Measurements from ENCODE around the gene SHLD2. TPM values are rescaled to one million over a fixed set of nuclear protein-coding genes. Genes with fewer than 3 reads are reported as not detected.
A peak's percentile ranks its signal among the peaks of the same experiment; 100 is the strongest.
"Not testable (repeated sequence)": the region's sequence is repeated elsewhere in the genome, so short reads cannot be mapped to it uniquely, and the experiment has no call there.

SHLD2 gene
- polyA plus RNA-seq, 4 donors = 19.6 to 34.4 (median 27.2) TPM

DNA sequence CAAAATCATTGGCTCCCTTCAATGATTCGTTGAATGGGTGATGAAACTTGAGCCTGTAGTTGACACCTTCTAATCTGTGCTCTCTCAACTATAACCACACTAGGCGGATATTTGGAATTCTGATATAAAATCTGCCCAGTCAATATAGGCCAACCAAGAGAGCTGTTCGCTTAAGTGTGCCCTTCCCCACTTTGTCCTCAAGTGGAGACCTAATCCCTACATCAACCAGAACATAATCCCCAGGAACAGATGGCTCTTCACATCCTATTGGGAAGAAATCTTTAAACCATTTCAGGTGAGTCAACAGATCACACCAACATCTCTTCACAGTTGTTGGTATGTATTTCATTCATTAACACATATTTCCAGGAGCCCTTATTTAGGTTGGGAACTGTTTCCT is 96.8 kb downstream of the SHLD2 start:
- WGBS, 3 donors = 83 to 99% (median 96%) methylated on average over 2 to 3 of the region's 3 CpGs
- not testable (repeated sequence) for H3K27me3 ChIP-seq (ENCODE audit: control insufficient read depth in 3 of 3, insufficient read depth in 3 of 3, low read length in 3 of 3); H3K27ac ChIP-seq (ENCODE audit: low read depth in 1 of 3, low read length in 2 of 3); H3K4me1 ChIP-seq (ENCODE audit: control insufficient read depth in 3 of 3, insufficient read depth in 2 of 3, low read depth in 1 of 3, low read length in 2 of 3); DNase-seq; H3K9me3 ChIP-seq (ENCODE audit: control insufficient read depth in 2 of 2, insufficient read depth in 1 of 2, low read depth in 1 of 2, low read length in 1 of 2); FAIRE-seq; H3K4me3 ChIP-seq (ENCODE audit: low read depth in 1 of 3, low read length in 3 of 3)
- H3K36me3 ChIP-seq (ENCODE audit: control insufficient read depth in 3 of 3, insufficient read depth in 2 of 3, low read depth in 1 of 3, low read length in 3 of 3) = peaks cover 0 to 14% (median 0%) of the 10 kb centered on the region in 3 donors

DNA sequence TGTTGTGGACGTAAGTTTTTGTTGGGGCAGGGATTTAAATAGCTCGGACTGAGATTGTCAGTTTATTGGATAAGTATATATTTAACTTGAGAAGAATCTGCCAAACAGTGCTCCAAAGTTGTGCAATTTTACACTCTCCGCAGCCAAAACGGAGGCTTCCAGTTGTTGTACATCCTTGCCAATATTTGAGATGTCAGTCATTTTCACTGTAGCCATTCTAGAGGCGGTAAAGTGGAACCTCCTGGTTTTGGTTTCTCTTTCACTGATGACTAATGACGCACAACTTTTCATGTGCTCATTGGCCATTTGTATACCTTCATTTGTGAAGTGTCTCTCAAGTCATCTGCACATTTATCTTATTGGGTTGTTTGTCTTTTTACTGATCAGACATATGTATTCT is 105.9 kb downstream of the SHLD2 start:
- H3K4me3 ChIP-seq (ENCODE audit: low read depth in 1 of 3, low read length in 3 of 3); H3K27ac ChIP-seq (ENCODE audit: low read depth in 1 of 3, low read length in 2 of 3); H3K27me3 ChIP-seq (ENCODE audit: control insufficient read depth in 3 of 3, insufficient read depth in 3 of 3, low read length in 3 of 3); H3K36me3 ChIP-seq (ENCODE audit: control insufficient read depth in 3 of 3, insufficient read depth in 2 of 3, low read depth in 1 of 3, low read length in 3 of 3); H3K4me1 ChIP-seq (ENCODE audit: control insufficient read depth in 3 of 3, insufficient read depth in 2 of 3, low read depth in 1 of 3, low read length in 2 of 3); FAIRE-seq; H3K9me3 ChIP-seq (ENCODE audit: control insufficient read depth in 2 of 2, insufficient read depth in 1 of 2, low read depth in 1 of 2, low read length in 1 of 2): not testable (repeated sequence)
- 19 to 35% (median 28%) methylated on average over 6 of the region's 6 CpGs for WGBS, 3 donors
- peak; percentile 7 to 85 for DNase-seq

DNA sequence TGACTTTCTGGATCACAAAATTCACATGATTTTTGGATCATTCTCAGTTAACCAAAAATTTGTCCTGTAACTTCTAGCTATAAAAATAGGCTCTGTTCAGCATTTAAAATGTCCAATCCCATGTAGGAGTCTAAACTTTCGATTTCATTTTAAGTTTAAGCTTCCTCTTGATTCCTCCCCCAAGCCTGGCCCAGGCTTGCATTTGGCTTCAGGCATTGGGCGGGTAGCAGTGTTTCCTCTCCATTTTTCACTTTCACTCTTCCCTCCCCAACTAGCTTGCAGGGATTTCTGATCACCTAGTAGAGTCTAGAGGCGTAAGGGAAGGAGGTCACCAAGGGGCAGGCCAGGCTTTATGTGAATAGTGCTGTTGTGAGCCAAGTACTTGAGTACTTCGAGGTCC is 109.8 kb downstream of the SHLD2 start:
- not testable (repeated sequence) for DNase-seq; FAIRE-seq; H3K4me3 ChIP-seq (ENCODE audit: low read depth in 1 of 3, low read length in 3 of 3); H3K9me3 ChIP-seq (ENCODE audit: control insufficient read depth in 2 of 2, insufficient read depth in 1 of 2, low read depth in 1 of 2, low read length in 1 of 2); H3K36me3 ChIP-seq (ENCODE audit: control insufficient read depth in 3 of 3, insufficient read depth in 2 of 3, low read depth in 1 of 3, low read length in 3 of 3); H3K4me1 ChIP-seq (ENCODE audit: control insufficient read depth in 3 of 3, insufficient read depth in 2 of 3, low read depth in 1 of 3, low read length in 2 of 3); H3K27me3 ChIP-seq (ENCODE audit: control insufficient read depth in 3 of 3, insufficient read depth in 3 of 3, low read length in 3 of 3); H3K27ac ChIP-seq (ENCODE audit: low read depth in 1 of 3, low read length in 2 of 3)
- WGBS, 3 donors = 32 to 36% (median 36%) methylated on average over 2 of the region's 4 CpGs

DNA sequence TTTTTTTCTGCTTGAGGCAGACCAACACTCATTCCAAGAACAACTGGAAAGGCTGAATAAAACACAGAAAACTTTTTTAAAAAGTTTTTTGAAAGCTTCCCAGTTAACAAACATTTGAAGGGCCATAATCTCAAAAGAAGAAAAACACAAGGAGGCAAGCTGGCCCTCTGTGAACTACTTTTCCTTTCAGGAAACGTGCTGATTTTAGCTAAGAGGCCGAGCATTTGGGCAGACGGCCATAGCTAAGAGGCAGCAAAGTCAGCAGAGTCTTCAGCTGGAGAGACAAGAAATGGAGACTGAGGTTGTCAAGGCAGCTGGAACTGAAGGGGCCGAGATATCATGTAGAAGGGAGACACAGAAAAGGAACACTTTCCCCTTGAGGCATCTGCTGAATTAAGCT is 111.9 kb downstream of the SHLD2 start:
- not testable (repeated sequence) for H3K4me3 ChIP-seq (ENCODE audit: low read depth in 1 of 3, low read length in 3 of 3); H3K27ac ChIP-seq (ENCODE audit: low read depth in 1 of 3, low read length in 2 of 3); DNase-seq; H3K36me3 ChIP-seq (ENCODE audit: control insufficient read depth in 3 of 3, insufficient read depth in 2 of 3, low read depth in 1 of 3, low read length in 3 of 3); H3K4me1 ChIP-seq (ENCODE audit: control insufficient read depth in 3 of 3, insufficient read depth in 2 of 3, low read depth in 1 of 3, low read length in 2 of 3); H3K27me3 ChIP-seq (ENCODE audit: control insufficient read depth in 3 of 3, insufficient read depth in 3 of 3, low read length in 3 of 3); FAIRE-seq; H3K9me3 ChIP-seq (ENCODE audit: control insufficient read depth in 2 of 2, insufficient read depth in 1 of 2, low read depth in 1 of 2, low read length in 1 of 2)
- WGBS, 3 donors = 56 to 94% (median 90%) methylated on average over 4 of the region's 4 CpGs

DNA sequence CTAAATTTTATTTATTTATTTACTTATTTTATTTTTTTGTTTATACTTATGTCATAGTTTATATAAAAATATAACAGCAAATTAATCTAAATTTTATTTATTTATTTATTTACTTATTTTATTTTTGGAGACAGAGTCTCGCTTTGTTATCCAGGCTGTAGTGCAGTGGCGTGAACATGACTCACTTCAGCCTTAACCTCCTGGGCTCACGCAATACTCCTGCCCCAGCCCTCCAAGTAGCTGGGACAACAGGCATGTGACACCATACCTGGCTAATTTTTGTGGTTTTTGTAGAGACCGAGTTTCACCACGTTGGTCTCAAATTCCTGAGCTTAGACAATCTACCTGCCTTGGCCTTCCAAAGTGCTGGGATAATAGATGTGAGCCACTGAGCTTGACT is 115.3 kb downstream of the SHLD2 start:
- DNase-seq; H3K27me3 ChIP-seq (ENCODE audit: control insufficient read depth in 3 of 3, insufficient read depth in 3 of 3, low read length in 3 of 3); H3K9me3 ChIP-seq (ENCODE audit: control insufficient read depth in 2 of 2, insufficient read depth in 1 of 2, low read depth in 1 of 2, low read length in 1 of 2); H3K27ac ChIP-seq (ENCODE audit: low read depth in 1 of 3, low read length in 2 of 3); H3K4me3 ChIP-seq (ENCODE audit: low read depth in 1 of 3, low read length in 3 of 3); H3K36me3 ChIP-seq (ENCODE audit: control insufficient read depth in 3 of 3, insufficient read depth in 2 of 3, low read depth in 1 of 3, low read length in 3 of 3); FAIRE-seq; H3K4me1 ChIP-seq (ENCODE audit: control insufficient read depth in 3 of 3, insufficient read depth in 2 of 3, low read depth in 1 of 3, low read length in 2 of 3): not testable (repeated sequence)
- WGBS, 3 donors = 89 to 99% (median 94%) methylated on average over 5 of the region's 5 CpGs

DNA sequence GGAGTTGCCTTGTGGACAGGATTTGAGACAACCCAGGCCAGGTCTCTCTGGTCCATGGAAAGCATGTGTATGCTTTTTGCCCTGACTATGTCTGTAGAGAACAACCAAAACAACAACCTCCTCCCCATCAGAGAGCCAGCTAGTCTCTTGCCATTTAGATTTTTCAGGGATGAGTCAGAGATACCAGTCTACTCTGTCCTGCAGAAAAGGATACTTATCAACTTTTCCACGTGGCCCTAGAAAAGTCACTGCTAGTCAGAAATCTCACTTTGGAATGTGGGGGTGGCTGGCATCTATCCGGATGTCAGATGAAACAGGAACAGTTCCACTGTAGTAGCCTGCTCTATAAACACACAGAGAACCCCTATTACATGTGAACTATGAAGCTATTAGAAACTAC is 116.8 kb downstream of the SHLD2 start:
- not testable (repeated sequence) for H3K27me3 ChIP-seq (ENCODE audit: control insufficient read depth in 3 of 3, insufficient read depth in 3 of 3, low read length in 3 of 3); H3K9me3 ChIP-seq (ENCODE audit: control insufficient read depth in 2 of 2, insufficient read depth in 1 of 2, low read depth in 1 of 2, low read length in 1 of 2); DNase-seq; H3K27ac ChIP-seq (ENCODE audit: low read depth in 1 of 3, low read length in 2 of 3); FAIRE-seq; H3K4me1 ChIP-seq (ENCODE audit: control insufficient read depth in 3 of 3, insufficient read depth in 2 of 3, low read depth in 1 of 3, low read length in 2 of 3); H3K4me3 ChIP-seq (ENCODE audit: low read depth in 1 of 3, low read length in 3 of 3); H3K36me3 ChIP-seq (ENCODE audit: control insufficient read depth in 3 of 3, insufficient read depth in 2 of 3, low read depth in 1 of 3, low read length in 3 of 3)
- WGBS, 3 donors = 65 to 73% (median 65%) methylated on average over 2 of the region's 2 CpGs

DNA sequence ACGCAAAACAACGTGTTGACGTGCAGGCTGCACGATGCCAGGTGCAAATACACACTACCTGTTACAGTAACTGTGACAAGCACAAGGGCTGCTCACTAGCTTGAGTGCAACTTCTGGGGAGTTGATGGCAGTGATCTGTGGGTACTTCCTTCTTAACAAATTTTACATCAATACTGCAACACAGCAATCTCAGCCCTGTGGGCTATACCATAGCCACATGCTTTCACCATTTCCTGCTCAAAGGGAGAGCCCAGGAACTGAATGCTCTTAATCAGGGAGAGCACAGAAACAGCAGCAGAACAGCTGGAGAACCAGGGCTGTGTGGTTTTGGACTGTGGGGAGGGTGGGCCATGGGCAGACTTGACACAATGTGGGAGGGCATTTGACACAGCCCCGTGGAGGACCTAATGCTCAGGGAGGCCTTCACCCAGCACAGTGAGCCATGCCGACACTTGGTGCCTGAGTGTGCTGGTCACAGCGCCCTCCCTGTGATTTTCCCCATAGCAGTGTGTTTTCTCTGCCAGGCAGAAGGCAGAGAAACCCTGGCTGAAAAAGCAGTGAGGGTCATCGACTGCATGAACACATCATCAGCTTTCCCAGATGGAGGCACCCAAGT is 118.3 kb downstream of the SHLD2 start:
- FAIRE-seq, DNase-seq: not testable (repeated sequence)

DNA sequence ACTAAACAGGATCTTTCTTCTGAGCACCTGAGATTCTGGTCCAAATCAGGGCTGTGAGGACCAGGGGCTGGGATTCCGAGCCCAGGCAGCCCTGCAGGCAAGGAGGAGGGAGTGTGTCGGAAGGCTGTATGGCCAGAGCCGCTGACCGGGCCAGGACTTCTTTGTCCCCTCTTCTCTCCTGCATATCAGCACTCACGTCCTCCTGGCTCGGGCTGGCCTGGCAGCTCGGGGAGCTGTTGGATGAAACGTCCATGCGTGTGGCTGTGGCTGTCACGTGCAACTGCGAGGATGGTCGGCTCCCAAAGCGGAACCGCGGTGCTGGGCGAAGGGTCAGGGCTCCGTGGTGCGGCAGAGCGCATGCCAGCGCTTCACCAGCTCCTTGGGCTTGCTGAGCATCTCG is 118.8 kb downstream of the SHLD2 start:
- not testable (repeated sequence) for DNase-seq; H3K27ac ChIP-seq (ENCODE audit: low read depth in 1 of 3, low read length in 2 of 3); H3K27me3 ChIP-seq (ENCODE audit: control insufficient read depth in 3 of 3, insufficient read depth in 3 of 3, low read length in 3 of 3); H3K4me1 ChIP-seq (ENCODE audit: control insufficient read depth in 3 of 3, insufficient read depth in 2 of 3, low read depth in 1 of 3, low read length in 2 of 3); H3K36me3 ChIP-seq (ENCODE audit: control insufficient read depth in 3 of 3, insufficient read depth in 2 of 3, low read depth in 1 of 3, low read length in 3 of 3); H3K4me3 ChIP-seq (ENCODE audit: low read depth in 1 of 3, low read length in 3 of 3); H3K9me3 ChIP-seq (ENCODE audit: control insufficient read depth in 2 of 2, insufficient read depth in 1 of 2, low read depth in 1 of 2, low read length in 1 of 2); FAIRE-seq
- WGBS, 3 donors = 90 to 92% (median 92%) methylated on average over 11 to 21 of the region's 21 CpGs

More for the DNA sequence above, 118.3 kb downstream of the SHLD2 start:
- not testable (repeated sequence) for H3K4me3 ChIP-seq (ENCODE audit: low read depth in 1 of 3, low read length in 3 of 3); H3K9me3 ChIP-seq (ENCODE audit: control insufficient read depth in 2 of 2, insufficient read depth in 1 of 2, low read depth in 1 of 2, low read length in 1 of 2); H3K4me1 ChIP-seq (ENCODE audit: control insufficient read depth in 3 of 3, insufficient read depth in 2 of 3, low read depth in 1 of 3, low read length in 2 of 3); H3K27me3 ChIP-seq (ENCODE audit: control insufficient read depth in 3 of 3, insufficient read depth in 3 of 3, low read length in 3 of 3); H3K27ac ChIP-seq (ENCODE audit: low read depth in 1 of 3, low read length in 2 of 3); H3K36me3 ChIP-seq (ENCODE audit: control insufficient read depth in 3 of 3, insufficient read depth in 2 of 3, low read depth in 1 of 3, low read length in 3 of 3)
- 80 to 85% (median 84%) methylated on average over 7 of the region's 8 CpGs for WGBS, 3 donors

DNA sequence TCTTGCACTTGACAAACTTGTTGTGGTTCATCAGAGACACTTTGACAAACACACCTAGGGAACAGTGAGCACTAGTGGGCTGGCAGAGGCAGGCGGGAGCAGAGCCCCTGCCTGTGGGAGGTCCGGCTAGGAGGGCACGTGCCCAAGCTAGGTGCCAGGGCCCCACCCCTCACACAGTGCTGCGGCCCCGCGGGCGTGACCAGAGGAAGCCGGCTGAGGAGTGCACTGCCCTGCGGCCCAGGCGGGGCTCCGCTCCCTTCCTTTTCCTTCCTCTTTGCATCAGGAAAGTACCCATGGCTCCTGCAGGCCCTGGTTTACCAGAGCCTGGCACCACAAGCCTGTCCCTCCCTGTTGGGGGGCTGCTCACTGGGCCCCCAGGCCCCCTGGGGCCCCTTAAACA is 121.1 kb downstream of the SHLD2 start:
- H3K36me3 ChIP-seq (ENCODE audit: control insufficient read depth in 3 of 3, insufficient read depth in 2 of 3, low read depth in 1 of 3, low read length in 3 of 3); DNase-seq; H3K27me3 ChIP-seq (ENCODE audit: control insufficient read depth in 3 of 3, insufficient read depth in 3 of 3, low read length in 3 of 3); H3K4me1 ChIP-seq (ENCODE audit: control insufficient read depth in 3 of 3, insufficient read depth in 2 of 3, low read depth in 1 of 3, low read length in 2 of 3); H3K27ac ChIP-seq (ENCODE audit: low read depth in 1 of 3, low read length in 2 of 3); H3K4me3 ChIP-seq (ENCODE audit: low read depth in 1 of 3, low read length in 3 of 3); H3K9me3 ChIP-seq (ENCODE audit: control insufficient read depth in 2 of 2, insufficient read depth in 1 of 2, low read depth in 1 of 2, low read length in 1 of 2); FAIRE-seq: not testable (repeated sequence)
- 31 to 44% (median 42%) methylated on average over 8 to 11 of the region's 11 CpGs for WGBS, 3 donors
